GM21367 (cell line): Measurements from ENCODE around the gene AP3S2.
"Not testable (repeated sequence)": the region's sequence is repeated elsewhere in the genome, so short reads cannot be mapped to it uniquely, and the experiment has no call there.

Experiments
- ATAC-seq: cut with Tn5 transposase; IDR thresholded peaks from one replicate; pipeline ENCODE4 v1.9.1; 2021; ENCODE audit not compliant: unreplicated experiment

The AP3S2 gene

GRCh38 chr15:89783111-89783860 is 110.5 kb downstream of the AP3S2 start:
- no peak for ATAC-seq

- ATAC-seq, result not testable (repeated sequence)
Observed at GRCh38 chr15:89782619-89782950, 111.2 kb downstream of the AP3S2 start.

- no peak for ATAC-seq
Observed at GRCh38 chr15:89781891-89782618, 111.7 kb downstream of the AP3S2 start.

GRCh38 chr15:89781055-89781454 is 112.7 kb downstream of the AP3S2 start:
- ATAC-seq, result no peak

- no peak for ATAC-seq
Observed at GRCh38 chr15:89780601-89781000, 113.2 kb downstream of the AP3S2 start.
